Neural cell (in vitro differentiated cells): ENCODE data around the gene PER2.

ENCODE experiments used
- CTCF ChIP-seq: fragments of 450-650 bp; IDR thresholded peaks from 2 replicates; pipeline ENCODE4 v1.5.1; 2014; ENCODE audit warnings: antibody characterized with exemption, mild to moderate bottlenecking, moderate library complexity; ENCODE audit not compliant: poor library complexity, severe bottlenecking
- EP300 ChIP-seq: fragments of 450-650 bp; conservative IDR thresholded peaks from 2 replicates; pipeline ENCODE4 v1.6.1; 2014; ENCODE audit warnings: antibody characterized with exemption, mild to moderate bottlenecking, moderate library complexity; ENCODE audit not compliant: poor library complexity, severe bottlenecking
- EZH2 ChIP-seq: fragments of 200-600, 300-800 bp; shearing (Covaris generic), sonication (generic); IDR thresholded peaks from 2 replicates; pipeline ENCODE4 v1.6.1; 2014; ENCODE audit warnings: antibody characterized with exemption, low read length, borderline replicate concordance, mild to moderate bottlenecking; ENCODE audit not compliant: insufficient read depth, poor library complexity, severe bottlenecking
- POLR2AphosphoS5 ChIP-seq: IDR thresholded peaks from 2 replicates; pipeline ENCODE4 v1.6.1; 2012
- RAD21 ChIP-seq: fragments of 450-650 bp; conservative IDR thresholded peaks from 2 replicates; pipeline ENCODE4 v1.6.1; 2014; ENCODE audit warnings: antibody characterized with exemption, mild to moderate bottlenecking, moderate library complexity
- REST ChIP-seq: IDR thresholded peaks from 2 replicates; pipeline ENCODE4 v1.6.1; 2012; ENCODE audit warnings: borderline replicate concordance
- SMC3 ChIP-seq: fragments of 450-650 bp; conservative IDR thresholded peaks from 2 replicates; pipeline ENCODE4 v1.6.1; 2014; ENCODE audit warnings: antibody characterized with exemption, mild to moderate bottlenecking, moderate library complexity; ENCODE audit not compliant: poor library complexity
- TAF1 ChIP-seq: IDR thresholded peaks from 2 replicates; pipeline ENCODE4 v1.6.1; 2012; ENCODE audit warnings: low read depth

- TF ChIP-seq CTCF = peak; percentile 51
- TF ChIP-seq SMC3 = peak; percentile 55
- TF ChIP-seq POLR2AphosphoS5 = peak; percentile 92
- no peak for TF ChIP-seq EP300
- TF ChIP-seq REST = no peak
- peak; percentile 52 for TF ChIP-seq RAD21
- TF ChIP-seq EZH2 = no peak
- no peak for TF ChIP-seq TAF1
These were observed 48.3 kb downstream of the PER2 start, which contains the start of gene HES6 for GRCh38 chr2:238239863-238240756.
